BLaER1 (cell line): Measurements from ENCODE around the gene CRB2.

Experiments
- H3K27ac ChIP-seq: shearing (Covaris generic); formaldehyde crosslinking; 2 replicates; pipeline ENCODE4 v1.8.1; 2022
- H3K27me3 ChIP-seq: shearing (Covaris generic); formaldehyde crosslinking; 2 replicates; pipeline ENCODE4 v1.8.1; 2022
- H3K36me3 ChIP-seq: shearing (Covaris generic); formaldehyde crosslinking; 2 replicates; pipeline ENCODE4 v1.8.1; 2022
- H3K4me1 ChIP-seq: shearing (Covaris generic); formaldehyde crosslinking; 2 replicates; pipeline ENCODE4 v1.8.1; 2022
- H3K4me2 ChIP-seq: shearing (Covaris generic); formaldehyde crosslinking; 2 replicates; pipeline ENCODE4 v1.8.1; 2022
- H3K4me3 ChIP-seq: shearing (Covaris generic); formaldehyde crosslinking; 2 replicates; pipeline ENCODE4 v1.8.1; 2022
- H3K9ac ChIP-seq: shearing (Covaris generic); formaldehyde crosslinking; 2 replicates; pipeline ENCODE4 v1.8.1; 2022
- H3K9me3 ChIP-seq: shearing (Covaris generic); formaldehyde crosslinking; 2 replicates; pipeline ENCODE4 v1.8.1; 2022
- H4K20me1 ChIP-seq: shearing (Covaris generic); formaldehyde crosslinking; 2 replicates; pipeline ENCODE4 v1.8.1; 2022
- Cebpa-rat ChIP-seq: shearing (Covaris generic); IDR thresholded peaks from 2 replicates; pipeline ENCODE4 v1.8.1; 2022

Gene CRB2

DNA sequence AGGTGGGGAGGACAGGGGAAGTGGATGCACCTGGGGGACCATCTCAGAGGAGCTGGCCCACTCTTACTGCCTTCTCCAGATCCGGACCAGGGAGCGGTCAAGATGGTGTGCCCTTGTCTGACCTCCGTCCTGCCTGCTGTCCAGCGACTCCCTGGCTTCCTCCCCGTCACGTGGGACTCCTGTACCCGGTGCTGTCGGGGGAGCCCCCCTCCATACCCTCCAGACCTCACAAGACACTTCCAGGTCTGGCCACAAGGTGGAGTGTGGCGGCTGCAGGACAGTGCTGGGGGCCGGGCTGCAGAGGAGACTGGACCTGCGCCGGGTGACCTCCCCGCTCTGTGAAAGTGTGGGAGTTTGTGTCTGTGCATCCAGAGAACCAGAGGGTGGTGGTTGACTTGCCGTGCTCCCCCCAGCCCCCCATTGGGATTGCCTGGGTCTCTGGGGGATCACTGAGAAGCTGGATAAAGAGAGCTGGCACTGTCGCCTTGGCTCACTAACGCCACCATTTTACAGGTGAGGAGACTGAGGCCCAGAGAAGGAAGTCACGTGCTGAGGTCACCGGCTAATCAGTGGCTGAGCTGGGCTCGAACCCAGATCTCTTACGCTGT lies 1.9 kb upstream of the CRB2 start:
- Histone ChIP-seq H4K20me1 (no peaks in the 10 kb centered on the region), H3K4me1 (peaks cover 47% of the 10 kb centered on the region), H3K4me3 (no peak overlapping the region), H3K4me2 (peak overlapping the region; percentile 24; the same call in 1 of the 2 replicates), H3K27ac (no peak overlapping the region), H3K9me3 (no peaks in the 10 kb centered on the region), H3K36me3 (no peaks in the 10 kb centered on the region), H3K9ac (no peak overlapping the region), H3K27me3 (no peaks in the 10 kb centered on the region)
- TF ChIP-seq Cebpa-rat, result no peak

DNA sequence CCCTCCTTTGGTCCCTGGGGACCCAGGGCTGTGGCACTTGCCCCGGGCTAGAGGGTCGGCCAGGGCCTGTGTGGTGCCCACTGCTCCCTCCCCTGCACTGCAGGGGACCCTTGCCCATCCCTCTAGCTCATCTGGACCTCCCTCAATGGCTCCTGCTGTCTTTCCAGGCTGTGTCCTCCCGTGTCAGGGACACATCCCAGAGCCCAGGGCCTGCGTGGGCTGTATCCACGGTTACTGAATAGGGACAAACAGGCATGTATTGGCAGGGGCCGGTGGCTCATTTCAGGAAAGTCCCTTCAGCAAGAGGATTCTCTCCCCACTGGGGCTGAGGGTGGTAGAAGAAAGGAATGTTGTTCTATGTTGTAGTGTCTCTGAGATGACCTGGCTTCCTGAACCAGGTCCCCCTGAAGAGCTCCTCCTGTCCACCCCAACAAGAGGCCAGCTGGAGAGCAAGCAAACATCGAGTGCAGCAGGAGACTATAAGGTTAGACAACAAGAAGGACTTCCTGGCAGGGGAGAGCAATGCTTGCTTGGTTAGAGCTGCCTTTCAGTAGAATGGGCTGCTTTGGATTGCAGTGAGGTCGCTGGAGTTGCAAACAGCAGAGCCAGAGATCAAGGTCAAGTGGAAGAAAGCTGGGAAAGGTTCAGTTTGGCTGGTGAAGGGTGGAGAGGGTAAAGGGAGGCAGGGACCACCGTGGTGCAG lies 1.0 kb upstream of the CRB2 start:
- H3K36me3 ChIP-seq, result no peaks in the 10 kb centered on the region
- peaks cover 49% of the 10 kb centered on the region for H3K4me1 ChIP-seq
- TF ChIP-seq Cebpa-rat, result no peak
- H3K9me3 ChIP-seq, result no peaks in the 10 kb centered on the region
- no peak overlapping the region for H3K4me3 ChIP-seq
- no peak overlapping the region for H3K27ac ChIP-seq
- H4K20me1 ChIP-seq, result no peaks in the 10 kb centered on the region
- H3K27me3 ChIP-seq, result no peaks in the 10 kb centered on the region
- H3K9ac ChIP-seq, result no peak overlapping the region
- no peak overlapping the region for H3K4me2 ChIP-seq

DNA sequence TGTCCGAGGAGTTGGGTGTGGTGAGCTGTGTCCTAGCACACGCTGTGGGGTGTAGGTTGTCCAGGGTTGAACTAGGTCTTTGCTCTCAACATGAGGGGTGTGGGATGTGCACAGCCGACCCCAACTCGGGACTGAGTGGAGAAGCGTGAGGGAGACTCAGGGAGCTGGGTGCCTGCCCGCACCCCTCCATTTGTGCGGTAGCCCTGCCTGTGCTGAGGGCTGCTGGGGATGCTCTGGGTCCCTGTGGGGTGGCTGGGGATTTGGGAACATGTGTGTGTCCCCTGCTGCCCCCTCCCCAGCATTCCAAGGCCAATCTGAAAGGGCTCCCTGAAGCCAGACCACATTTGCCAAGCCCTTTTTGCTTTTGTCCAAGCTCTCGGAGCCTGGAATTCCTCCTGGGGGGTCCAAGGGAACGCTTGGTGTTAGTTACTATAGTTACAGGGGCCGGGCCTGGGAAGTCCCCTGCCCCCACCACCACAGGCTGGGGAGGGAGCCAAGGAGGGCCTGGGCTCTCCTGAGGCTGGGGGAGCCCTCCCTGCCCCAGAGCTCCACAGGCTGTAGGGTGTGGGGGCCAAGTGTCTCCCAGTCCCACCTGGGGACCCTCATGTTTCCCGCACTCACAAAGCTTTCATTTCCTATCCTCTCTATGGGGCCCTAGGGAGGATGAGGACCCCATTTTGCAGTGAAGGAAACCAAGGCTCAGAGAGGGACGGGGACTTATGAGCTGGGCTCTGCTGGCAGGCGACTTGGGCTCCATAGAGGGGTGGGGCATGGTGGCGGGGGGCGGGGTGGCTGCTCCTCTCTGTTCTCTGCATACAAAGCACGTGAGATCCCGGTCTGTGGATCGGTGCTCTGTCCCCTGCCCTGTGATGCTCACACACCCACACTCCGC lies 1.1 kb downstream of the CRB2 start:
- no peaks in the 10 kb centered on the region for H3K36me3 ChIP-seq
- no peak overlapping the region for H3K4me3 ChIP-seq
- no peaks in the 10 kb centered on the region for H3K9me3 ChIP-seq
- H3K27ac ChIP-seq, result no peak overlapping the region
- no peak overlapping the region for H3K4me2 ChIP-seq
- H3K27me3 ChIP-seq, result no peaks in the 10 kb centered on the region
- peaks cover 56% of the 10 kb centered on the region for H3K4me1 ChIP-seq
- no peaks in the 10 kb centered on the region for H4K20me1 ChIP-seq
- no peak for TF ChIP-seq Cebpa-rat
- no peak overlapping the region for H3K9ac ChIP-seq

DNA sequence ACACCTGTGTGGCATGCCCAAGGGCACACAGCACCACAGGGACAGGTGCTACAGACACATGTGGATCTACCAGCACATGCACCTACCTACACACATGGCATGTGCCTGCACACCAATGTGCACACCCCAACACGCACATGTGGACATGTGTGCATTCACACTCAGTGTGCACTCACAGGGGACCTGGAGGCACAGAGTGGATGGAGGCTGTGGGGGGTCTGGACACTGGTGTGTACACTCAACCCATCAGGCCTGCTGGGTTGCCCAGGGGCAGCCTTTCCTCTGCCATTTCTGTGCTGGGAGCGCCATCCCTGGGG lies 1.7 kb downstream of the CRB2 start:
- peaks cover 56% of the 10 kb centered on the region for H3K4me1 ChIP-seq
- H3K4me3 ChIP-seq, result no peak overlapping the region
- peak overlapping the region; percentile 56; the same call in 1 of the 2 replicates for H3K4me2 ChIP-seq

DNA sequence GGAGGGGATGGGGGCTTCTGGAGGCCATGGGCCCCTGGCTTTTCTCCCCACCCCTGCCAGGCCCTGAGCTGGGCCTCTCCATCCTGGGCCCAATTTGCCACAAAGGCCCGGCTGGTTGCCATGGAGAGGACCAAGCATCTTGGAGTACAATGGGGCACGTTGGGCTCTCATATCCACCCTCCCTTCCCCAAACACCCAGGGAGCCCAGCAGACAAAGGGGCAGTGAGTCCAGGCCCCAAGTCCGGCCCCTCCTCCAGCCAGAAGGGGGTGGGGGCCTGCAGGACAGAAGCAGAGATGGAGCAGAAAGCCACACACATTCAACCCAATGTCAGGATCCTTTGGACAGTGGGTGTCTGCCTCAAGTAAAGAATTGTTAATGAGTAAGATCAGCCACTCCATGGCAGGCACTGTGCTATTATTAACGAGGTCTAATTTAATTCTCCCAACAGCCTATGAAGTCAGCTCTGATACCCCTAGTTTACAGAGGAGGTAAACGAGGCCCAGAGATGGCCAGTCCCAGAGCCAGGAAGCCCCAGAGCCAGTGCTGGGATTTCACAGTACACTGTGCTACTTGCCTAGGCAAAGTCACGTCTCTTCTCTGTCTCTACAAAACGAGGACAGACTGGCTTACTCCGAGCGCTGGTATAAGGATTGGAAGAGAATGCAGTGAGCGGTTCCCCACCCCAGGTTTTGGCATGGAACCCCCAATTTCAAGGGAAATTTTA lies 2.3 kb downstream of the CRB2 start:
- Histone ChIP-seq H3K9ac (peak overlapping the region; percentile 30; the same call in 1 of the 2 replicates), H3K27ac (no peak overlapping the region), H3K36me3 (no peaks in the 10 kb centered on the region), H4K20me1 (no peaks in the 10 kb centered on the region), H3K9me3 (no peaks in the 10 kb centered on the region), H3K4me1 (peaks cover 56% of the 10 kb centered on the region), H3K4me2 (peak overlapping the region; percentile 56), H3K4me3 (no peak overlapping the region), H3K27me3 (no peaks in the 10 kb centered on the region)
- TF ChIP-seq Cebpa-rat, result no peak

More for the DNA sequence above, 1.7 kb downstream of the CRB2 start:
- H3K9ac ChIP-seq, result no peak overlapping the region
- no peak overlapping the region for H3K27ac ChIP-seq
- no peaks in the 10 kb centered on the region for H4K20me1 ChIP-seq
- H3K27me3 ChIP-seq, result no peaks in the 10 kb centered on the region
- TF ChIP-seq Cebpa-rat, result no peak
- H3K36me3 ChIP-seq, result no peaks in the 10 kb centered on the region
- no peaks in the 10 kb centered on the region for H3K9me3 ChIP-seq

DNA sequence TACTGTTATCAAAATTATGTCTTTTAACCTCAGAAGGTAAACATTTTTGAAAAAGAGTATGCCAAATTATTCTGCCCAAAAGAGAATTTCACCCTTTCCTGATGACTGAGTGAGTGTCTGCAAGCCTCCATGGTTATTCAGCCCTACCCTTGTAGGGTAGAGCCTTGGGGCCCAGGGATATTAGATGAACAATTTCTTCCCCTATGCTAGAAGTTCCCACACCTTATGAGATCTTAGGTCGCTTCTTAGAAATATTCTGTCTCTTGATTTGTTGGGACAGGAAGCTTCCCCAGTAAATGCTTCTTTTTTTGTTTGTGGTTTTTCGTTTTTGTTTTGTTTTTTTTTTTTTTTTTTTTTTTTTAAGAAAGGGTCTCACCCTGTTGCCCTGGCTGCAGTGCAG lies 3.1 kb downstream of the CRB2 start:
- H3K27ac ChIP-seq, result no peak overlapping the region
- no peaks in the 10 kb centered on the region for H4K20me1 ChIP-seq
- TF ChIP-seq Cebpa-rat, result no peak
- H3K9ac ChIP-seq, result 0 out of 2 replicates have a peak overlapping the region, but pooled peaks have one; percentile 30
- no peaks in the 10 kb centered on the region for H3K9me3 ChIP-seq
- H3K4me3 ChIP-seq, result no peak overlapping the region
- peaks cover 51% of the 10 kb centered on the region for H3K4me1 ChIP-seq
- H3K27me3 ChIP-seq, result no peaks in the 10 kb centered on the region
- no peaks in the 10 kb centered on the region for H3K36me3 ChIP-seq
- H3K4me2 ChIP-seq, result peak overlapping the region; percentile 56

DNA sequence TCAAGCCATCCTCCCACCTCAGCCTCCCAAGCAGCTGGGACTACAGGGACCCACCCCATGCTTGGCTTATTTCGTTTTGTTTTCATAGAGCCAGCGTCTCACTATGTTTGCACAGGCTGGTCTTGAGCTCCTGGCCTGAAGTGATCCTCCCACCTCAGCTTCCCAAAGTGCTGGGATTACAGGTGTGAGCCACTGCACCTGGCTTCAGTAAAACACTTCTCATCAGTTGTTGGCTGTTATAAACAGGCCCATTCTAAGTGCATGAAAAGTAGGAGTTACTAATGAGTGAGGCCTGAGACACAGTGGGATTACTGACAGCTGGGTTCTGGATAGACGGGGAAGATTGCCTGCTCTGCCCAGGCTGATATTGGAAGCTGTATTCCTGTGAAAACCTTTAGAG lies 3.5 kb downstream of the CRB2 start:
- Histone ChIP-seq H3K4me1 (peaks cover 47% of the 10 kb centered on the region), H3K9ac (no peak overlapping the region), H3K27ac (no peak overlapping the region; the same call in 1 of the 2 replicates), H3K9me3 (no peaks in the 10 kb centered on the region), H3K27me3 (no peaks in the 10 kb centered on the region), H4K20me1 (no peaks in the 10 kb centered on the region), H3K36me3 (no peaks in the 10 kb centered on the region), H3K4me2 (peak overlapping the region; percentile 56), H3K4me3 (no peak overlapping the region)
- no peak for TF ChIP-seq Cebpa-rat

DNA sequence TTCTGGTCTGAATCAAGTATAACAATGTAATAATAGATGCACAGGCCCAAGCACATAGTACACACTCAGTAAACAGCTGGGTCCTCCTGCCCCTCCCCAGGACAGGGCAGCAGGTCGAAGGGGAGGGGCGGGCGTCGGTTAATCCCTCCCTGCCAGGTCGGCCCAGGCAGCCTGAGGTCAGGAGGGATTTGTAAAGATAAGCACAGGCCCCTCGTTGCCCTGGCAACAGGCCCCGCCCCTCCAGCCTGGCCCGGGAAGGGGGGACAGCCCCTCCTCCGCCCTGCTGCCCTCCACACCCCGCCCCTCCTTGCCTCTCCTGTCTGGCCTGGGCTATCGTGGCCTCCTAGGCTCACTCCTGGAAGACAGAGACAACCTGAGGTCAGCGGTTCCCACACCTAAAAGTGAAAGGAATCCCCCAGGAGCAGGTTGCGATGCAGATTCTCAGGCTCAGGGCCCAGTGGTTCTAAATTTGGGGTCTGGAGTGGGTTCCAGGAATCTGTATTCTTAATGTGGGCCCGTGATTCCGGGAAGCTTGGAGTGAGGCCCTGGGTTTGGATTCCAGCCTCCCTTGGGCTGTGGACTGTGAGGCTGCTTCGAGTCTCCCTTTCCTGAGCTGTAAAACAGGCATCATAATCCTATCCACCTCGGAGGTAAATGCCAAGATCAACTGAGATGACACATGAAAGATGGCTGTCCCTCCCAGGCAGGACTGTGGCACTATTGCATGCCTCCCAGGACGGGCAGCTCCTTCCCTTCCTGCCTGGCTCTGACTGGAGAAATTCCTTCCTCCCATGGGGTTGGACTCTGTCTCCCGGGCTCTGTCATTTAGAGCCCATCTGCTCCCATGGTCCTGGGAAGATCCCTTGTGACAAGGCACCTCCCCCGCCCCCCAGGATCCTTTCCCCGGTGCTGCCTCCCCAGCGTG lies 4.4 kb downstream of the CRB2 start:
- Histone ChIP-seq H3K36me3 (no peaks in the 10 kb centered on the region), H3K9ac (no peak overlapping the region), H3K27me3 (no peaks in the 10 kb centered on the region), H4K20me1 (no peaks in the 10 kb centered on the region), H3K9me3 (no peaks in the 10 kb centered on the region), H3K4me3 (no peak overlapping the region), H3K4me1 (peaks cover 44% of the 10 kb centered on the region), H3K4me2 (peak overlapping the region; percentile 56), H3K27ac (no peak overlapping the region)
- TF ChIP-seq Cebpa-rat, result no peak
